Eye (tissue), 1 donor: ENCODE measurements around the gene COMMD1.
"Not testable (repeated sequence)": the region's sequence is repeated elsewhere in the genome, so short reads cannot be mapped to it uniquely, and the experiment has no call there.

Source experiments
- DNase-seq: peaks from one replicate; pipeline ENCODE4 v3.0.0-alpha.2; 2015

COMMD1 gene

DNA sequence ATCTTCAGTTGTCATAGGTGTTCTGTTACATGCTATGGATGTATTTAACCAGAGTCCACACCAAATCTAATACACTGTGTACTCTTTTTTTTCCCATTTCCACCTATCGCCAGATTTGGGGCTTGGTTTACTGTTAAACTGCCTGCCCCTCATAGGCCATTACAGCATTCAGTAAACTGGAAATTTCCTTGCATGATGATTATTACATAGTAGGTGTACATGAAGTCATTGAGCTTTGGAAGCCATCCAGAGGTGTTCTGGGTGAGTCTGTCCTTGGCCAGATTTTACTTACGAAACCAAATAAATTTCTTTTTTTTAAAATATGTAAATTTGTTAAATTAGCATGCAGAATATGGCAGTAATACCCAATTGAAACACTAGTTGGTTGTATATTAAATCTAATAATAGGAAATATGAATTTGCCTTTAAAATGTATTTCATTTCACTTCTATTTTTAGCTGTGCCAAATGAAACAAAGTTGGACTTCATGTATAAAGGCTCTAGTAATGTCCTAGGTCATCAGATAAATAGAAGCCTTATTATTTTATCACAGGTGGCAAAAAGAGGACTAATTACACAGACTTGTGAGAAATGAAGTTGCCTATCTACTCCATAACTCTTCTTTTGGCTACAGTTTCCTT, 60.7 kb downstream of the COMMD1 start:
- DNase-seq = no peak

DNA sequence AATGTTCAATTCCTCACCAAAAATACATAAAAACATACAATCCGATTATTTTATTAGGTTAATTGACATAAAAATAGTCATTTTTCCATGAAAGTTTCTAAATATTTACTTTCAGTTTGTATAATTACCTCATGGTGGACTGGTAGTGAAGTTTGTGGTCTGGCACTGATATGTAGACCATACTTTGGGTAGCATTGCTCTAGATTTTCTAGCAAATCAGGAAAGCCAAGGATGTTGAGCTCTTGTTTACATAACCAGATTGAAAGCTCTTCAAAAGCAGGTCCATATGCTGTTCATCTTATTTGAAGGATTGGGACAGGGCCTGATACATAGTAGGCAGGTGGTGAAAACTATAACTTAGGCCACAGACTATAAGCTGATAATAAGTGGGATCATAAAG, 61.8 kb downstream of the COMMD1 start:
- DNase-seq = no peak

- no peak for DNase-seq
These were observed 63.9 kb downstream of the COMMD1 start for GRCh38 chr2:61969376-61969775.

DNA sequence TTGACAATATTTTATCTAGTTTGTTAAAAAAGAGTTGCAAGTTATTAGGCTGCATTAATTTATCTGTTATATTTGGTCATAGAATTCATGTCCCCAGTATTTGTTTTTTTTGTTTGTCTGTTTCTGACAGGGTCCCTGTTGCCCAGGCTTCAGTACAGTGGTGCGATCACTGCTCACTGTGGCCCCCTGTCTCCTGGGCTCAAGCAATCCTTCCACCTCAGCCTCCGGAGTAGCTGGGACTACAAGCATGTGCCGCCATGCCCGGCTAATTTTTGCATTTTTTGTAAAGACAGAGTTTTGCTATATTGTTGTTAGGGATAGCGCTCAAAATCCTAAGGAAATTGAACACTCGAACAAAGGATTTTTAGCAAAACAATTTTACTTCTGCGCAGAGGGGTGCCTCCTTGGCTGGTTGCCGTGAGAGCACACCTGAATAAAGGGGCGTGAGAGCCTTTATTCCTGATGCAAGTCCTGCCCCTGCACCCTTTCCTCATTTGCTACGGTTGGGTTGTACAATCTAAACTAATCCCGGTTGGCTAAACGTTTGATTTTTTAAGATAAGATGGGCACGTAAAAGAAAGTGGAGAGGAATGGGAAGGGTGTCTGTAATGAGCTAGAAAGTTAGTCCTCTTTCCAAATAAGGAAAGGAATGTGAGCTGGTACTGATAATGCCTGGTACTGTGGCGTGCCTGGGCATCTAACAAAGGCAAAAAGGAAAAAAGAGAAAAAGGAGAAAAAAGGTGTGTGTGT, 65.5 kb downstream of the COMMD1 start:
- DNase-seq = no peak

- no peak for DNase-seq
These were observed 73.0 kb downstream of the COMMD1 start for GRCh38 chr2:61978522-61978921.

DNA sequence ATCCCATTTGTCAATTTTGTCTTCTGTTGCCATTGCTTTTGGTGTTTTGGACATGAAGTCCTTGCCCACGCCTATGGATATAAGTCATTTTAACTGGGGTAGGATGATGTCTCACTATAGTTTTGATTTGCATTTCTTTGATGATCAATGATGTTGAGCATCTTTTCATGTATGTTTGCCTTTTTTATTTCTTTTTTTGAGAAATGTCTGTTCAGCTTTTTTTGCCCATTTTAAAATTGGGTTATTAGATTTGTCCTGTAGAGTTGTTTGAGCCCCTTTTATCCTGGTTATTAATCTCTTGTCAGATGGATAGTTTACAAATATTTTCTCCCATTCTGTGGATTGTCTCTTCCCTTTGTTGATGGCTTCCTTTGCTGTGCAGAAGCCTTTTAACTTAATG, 75.3 kb downstream of the COMMD1 start:
- DNase-seq = no peak

DNA sequence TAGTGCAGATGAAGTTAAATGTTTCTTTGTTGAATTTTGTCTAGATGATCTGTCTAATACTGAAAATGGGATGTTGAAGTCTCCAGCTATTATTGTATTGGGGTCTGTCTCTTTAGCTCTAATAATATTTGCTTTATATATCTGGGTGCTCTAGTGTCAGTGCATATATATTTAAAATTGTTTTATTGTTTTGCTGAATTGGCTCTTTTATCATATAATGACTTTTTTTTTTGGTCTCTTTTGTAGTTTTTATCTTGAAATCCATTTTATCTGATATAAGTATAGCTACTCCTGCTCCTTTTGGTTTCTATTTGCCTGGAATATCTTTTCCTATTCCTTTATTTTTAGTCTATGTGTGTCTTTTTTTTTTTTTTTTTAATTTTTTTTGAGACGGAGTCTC, 79.2 kb downstream of the COMMD1 start:
- no peak for DNase-seq

DNA sequence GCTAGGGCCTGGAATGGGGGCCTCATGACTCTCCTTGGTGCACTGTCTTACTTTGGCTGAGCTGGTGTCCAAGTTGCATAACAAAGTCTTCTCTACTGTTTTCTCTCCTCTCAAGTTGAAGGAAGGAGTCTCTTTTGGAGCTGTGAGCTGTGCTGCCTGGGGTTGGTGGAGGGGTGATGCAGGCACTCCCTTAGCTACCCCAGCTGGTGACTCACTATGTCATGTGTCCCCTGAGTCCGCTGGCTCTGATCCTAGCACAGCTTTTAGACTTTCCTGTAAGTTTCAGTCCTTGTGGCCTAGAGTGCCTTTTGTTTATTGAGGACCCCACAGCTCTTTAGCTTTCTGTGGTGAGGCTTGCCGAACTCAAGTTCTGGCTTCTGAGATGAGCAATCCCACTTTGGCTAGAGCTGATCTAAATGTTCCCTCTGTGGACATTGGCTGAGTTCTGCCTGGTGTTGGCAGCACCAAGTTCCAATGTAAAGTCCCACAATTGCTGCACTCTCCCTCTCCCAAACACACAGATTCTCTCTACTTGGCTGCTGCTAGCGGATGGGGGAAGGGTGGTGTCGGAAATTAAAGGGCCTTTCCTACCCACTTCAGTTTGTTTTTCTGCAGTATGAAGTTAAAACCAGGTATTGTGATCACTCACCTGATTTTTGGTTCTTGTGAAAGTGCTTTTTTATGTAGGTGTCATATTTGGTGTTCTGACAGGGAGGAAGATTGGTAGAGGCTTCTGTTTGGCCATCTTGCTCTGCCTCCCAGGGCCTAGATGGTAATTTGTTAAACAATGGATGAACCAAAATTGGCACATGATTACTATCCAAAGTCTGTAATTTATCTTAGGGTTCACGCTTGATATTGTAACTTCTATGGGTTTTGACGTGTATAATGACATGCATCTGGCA, 83.2 kb downstream of the COMMD1 start:
- no peak for DNase-seq

DNA sequence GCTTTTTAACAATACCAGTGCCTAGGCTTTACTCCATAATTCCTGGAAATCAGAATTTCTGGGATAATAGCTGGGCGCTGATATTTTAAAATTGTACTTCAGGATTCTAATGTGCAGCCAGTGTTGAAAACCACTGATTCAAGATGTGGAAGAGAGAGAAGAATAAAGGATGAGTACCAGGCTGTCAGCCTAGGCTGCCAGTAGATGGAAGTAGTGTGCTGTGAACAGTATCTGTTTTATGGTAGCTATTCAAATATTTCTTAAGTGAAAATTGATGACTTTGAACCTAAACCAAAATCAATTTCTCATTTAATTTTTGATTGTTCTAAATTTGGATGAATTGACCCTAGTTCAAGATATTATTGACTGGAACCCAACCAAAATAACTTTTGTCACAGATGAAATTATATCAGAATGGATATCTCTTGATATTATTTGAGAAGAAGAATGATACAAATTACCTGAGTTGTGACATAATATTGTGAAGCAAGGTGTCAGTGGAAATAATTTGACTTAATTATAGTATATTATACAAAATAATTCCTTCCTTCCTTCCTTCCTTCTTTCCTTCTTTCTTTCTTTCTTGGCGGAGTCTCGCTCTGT, 88.0 kb downstream of the COMMD1 start:
- DNase-seq = peak; percentile 64

DNA sequence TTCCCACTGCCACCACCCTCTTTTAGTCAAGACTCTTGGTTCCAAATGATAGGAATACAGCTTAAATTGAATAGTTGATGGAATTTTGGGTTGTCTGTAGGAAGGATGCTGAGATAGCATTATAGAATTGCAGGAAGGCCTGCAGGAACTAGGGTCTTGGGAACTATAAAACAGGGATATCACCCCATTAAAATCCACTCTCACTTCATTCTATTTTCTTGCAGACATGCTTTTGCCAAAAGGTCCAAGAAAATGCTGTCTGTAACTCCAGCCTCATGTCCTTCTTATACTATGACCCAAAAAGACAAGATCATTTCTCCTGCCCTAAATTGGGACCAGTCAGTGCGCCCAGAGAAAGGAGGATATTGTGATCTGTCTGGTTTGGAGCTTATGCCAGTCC, 89.1 kb downstream of the COMMD1 start:
- DNase-seq = no peak

- DNase-seq = no peak
These were observed 89.6 kb downstream of the COMMD1 start for GRCh38 chr2:61995065-61995464.

GRCh38 chr2:61995515-61995914, 90.0 kb downstream of the COMMD1 start:
- no peak for DNase-seq

DNA sequence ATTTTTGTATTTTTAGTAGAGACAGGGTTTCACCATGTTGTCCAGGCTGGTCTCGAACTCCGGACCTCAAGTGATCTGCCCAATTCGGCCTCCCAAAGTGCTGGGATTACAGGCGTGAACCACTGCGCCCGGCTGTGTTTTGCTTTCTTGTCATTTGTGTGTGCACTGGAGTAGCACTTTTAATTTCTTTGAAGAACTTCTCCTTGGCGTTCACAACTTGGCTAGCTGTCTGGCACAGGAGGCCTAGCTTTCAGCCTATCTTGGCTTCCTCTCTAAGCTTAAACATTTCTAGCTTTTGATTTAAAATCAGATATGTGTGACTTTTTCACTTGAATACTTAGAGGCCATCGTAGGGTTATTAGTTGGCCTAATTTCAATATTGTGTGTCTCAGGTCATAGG, 93.0 kb downstream of the COMMD1 start:
- DNase-seq = no peak

DNA sequence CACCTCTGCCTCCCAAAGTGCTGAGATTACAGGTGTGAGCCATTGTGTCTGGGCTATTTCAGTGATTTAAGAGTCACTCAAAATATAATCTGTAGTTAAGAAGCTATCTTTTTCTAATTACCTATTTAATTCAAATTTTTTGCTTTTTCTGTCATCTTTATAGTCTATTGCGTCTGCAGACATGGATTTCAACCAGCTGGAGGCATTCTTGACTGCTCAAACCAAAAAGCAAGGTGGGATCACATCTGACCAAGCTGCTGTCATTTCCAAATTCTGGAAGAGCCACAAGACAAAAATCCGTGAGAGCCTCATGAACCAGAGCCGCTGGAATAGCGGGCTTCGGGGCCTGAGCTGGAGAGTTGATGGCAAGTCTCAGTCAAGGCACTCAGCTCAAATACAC, 95.1 kb downstream of the COMMD1 start:
- DNase-seq = no peak

DNA sequence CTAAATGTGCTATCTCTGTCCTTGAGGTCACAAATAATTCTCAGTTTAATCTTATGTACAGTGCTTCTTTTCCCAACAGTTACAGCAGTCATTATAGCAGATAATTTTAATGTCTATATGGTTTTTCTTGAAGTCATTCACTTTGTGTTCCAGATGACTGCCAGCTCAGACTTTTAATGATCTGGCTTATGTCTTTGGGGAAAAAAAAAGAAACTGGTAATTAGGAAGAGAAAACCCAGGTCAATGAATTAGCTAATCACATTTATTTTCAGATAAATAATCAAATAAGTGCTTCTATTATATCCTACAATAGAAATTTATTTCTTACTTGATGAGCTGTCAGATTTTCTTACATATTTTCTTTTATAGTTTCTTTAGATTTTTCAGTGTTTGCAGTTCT, 96.0 kb downstream of the COMMD1 start:
- DNase-seq = no peak

DNA sequence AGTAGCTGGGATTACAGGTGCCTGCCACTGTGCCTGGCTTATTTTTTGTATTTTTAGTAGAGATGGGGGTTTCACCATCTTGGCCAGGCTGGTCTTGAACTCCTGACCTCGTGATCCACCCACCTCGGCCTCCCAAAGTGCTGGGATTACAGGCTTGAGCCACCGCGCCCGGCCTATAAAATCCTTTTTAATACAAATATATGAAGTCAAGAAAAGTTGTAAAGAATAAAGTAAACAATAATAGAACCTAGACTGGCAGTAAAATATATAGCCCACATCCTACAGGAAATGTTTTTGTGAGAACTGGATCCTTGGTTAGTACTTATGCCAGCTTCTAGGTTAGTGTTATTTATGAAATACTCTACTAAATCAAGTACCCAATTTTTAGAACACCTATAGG, 99.0 kb downstream of the COMMD1 start:
- not testable (repeated sequence) for DNase-seq

- no peak for DNase-seq
These were observed 102.1 kb downstream of the COMMD1 start for GRCh38 chr2:62007555-62007954.

- DNase-seq = no peak
These were observed 105.3 kb downstream of the COMMD1 start for GRCh38 chr2:62010632-62011256.

DNA sequence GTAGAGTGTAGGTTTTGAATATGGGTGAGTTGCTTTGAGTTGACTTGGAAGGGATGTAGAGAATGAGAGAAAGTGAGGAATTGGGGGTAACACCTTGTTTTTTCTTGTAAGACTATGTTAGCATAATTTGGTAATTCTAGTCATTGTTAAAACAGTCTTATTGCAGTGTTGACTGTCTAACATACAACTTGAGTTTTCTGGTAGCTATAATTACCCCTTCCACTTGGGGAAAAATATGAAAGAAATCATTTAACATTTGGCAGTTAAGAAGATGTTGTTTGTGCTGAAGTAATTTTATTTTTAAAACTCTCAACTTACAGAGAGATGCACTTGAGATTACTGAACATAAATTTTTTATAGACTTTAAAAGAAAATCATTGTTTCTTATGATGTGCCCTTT, 108.2 kb downstream of the COMMD1 start:
- DNase-seq = no peak

DNA sequence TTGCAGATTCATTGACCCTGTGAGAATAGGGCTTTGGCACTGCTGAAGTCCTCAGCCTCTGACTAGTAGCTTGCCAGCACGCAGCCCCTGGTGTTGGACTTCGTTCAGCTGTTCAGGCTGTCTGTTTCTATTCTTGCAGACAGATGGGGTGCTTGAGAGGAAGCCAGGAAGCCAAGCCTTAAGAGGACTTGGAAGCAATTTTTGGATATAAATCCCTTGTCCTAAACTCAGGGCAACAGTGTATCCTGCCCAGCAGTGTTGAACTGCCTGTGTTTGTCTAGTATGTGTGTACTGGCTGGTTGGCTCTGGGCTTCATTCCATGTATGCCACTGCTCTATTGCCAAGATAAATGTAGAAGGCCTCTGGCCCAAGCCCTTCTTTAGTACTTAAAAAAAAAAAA, 108.6 kb downstream of the COMMD1 start:
- DNase-seq = peak; percentile 56

DNA sequence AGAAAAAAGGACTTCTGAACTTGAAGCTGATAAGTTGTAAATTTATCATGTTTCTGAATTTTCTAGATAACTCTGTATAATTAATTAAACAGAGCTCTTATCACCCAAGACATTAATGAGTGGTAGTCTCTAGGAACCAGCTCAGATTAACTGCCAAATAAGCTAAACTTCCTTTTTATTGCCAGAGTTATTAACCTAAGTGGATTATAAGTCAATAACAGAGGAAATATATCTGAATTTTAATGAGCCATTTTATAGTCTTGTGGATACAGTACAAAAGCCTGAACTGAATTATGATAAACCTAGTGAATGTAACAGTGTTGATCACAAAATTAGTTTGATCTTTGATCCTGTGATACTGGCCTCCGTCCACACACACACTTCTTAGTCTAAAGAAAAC, 111.5 kb downstream of the COMMD1 start:
- DNase-seq = no peak

- no peak for DNase-seq
These were observed 124.4 kb downstream of the COMMD1 start for GRCh38 chr2:62029910-62030309.

DNA sequence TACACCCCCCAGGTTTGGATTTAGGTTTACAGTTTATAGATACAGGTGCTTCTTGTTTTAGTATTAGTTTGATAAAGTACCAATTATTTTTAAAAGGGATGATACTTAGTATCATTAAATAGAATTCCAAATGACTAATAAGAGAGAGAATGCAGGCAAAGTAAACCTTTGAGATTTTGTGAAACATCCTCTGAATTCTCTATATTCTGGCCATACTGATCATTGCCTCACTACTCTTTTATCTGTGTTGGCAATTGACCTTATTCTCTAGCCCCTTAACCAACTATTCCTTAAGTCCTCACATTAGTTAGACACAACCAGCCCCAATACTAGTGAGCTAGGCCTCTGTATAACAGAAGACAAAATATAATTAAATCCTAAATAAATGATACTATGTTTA, 125.4 kb downstream of the COMMD1 start:
- DNase-seq = no peak
